ENCODE results near the gene WFDC5.
A peak's percentile ranks its signal among the peaks of the same experiment; 100 is the strongest.
"Not testable (repeated sequence)": the region's sequence is repeated elsewhere in the genome, so short reads cannot be mapped to it uniquely, and the experiment has no call there.

WFDC5 gene, protein sequence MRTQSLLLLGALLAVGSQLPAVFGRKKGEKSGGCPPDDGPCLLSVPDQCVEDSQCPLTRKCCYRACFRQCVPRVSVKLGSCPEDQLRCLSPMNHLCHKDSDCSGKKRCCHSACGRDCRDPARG

DNA sequence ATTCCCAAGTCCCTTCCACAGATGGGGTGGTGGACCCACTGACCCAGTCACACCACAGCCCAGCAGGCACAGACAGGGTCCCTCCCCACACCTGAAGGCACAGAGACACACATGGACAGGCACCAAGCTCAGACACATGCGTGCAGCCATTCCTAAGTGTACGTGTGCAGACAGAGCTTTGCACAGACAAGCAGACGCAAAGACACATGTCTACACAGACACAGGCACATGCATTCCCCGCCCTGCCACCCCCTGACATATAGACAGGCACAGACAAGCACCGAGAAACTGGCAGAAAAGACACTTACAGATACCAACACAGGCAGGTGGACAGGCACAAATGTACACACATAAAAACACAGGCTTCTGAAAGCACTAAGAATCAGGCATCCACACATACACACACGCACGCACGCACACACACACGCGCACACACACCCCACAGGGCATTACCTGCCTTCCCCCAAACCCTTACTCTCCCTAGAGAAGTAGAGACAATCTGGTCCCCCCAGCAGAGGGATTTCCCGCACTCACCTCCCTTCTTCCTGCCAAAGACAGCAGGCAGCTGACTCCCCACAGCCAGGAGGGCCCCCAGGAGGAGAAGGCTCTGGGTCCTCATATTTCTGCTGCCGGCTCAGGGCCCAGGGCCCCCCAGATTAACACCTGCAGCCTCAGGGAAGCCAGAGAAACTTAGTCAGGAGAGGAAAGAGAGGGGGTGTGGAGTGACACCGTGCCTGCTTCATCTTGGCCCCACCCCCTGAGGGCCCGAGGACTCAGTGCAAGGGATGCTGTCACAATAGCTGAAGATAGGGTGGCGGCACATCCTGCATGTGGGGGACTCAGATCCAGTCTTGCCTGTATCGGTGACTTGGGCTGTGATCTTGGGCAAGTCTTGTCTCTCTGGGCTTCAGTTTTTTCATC lies at the start of gene WFDC5:
Gene WFDC5 (minus strand): TSS at position 710 of the 921 bp plus-strand sequence. CDS start 91 bp downstream, at position 619.
- no peak for DNase-seq

- DNase-seq = no peak
Measured at GRCh38 chr20:45163083-45163803, 48.3 kb upstream of the WFDC5 start.

GRCh38 chr20:45157962-45158361 lies 43.0 kb upstream of the WFDC5 start:
- DNase-seq = no peak

GRCh38 chr20:45156713-45157112 lies 41.7 kb upstream of the WFDC5 start:
- no peak for DNase-seq

DNA sequence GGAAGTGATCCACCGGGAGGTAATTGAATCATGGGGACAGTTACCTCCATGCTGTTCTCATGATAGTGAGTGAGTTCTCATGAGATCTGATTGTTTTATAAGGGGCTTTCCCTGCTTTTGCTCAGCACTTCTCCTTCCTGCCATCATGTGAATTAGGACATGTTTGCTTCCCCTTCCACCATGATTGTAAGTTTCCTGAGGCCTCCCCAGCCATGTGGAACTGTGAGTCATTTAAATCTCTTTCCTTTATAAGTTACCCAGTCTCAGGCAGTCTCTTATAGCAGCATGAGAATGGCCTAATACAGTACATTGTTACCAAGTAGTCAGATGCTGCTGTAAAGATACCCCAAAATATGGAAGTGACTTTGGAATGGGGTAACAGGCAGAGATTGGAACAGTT lies 39.8 kb upstream of the WFDC5 start:
- not testable (repeated sequence) for DNase-seq

- DNase-seq = no peak
Measured at GRCh38 chr20:45154183-45154582, 39.2 kb upstream of the WFDC5 start.

DNA sequence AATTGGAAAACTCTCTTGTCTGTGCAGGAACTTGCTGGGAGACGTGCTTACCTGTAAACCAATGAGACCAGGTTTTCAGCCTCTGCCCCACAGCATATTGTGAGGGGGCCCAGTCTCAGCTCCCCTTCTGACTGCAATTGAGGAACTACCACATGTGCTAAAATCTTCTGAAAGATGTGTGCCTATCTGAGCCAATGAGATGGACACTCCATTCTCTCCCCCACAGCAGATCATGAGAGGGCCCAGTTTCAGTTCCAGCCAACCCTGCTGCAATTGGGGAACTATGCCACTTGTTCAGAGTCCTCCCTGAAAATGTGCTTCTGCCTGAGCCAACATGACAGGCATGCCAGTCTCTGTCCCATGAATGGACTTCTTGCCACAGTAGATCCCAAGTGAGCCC lies 38.8 kb upstream of the WFDC5 start:
- no peak for DNase-seq

DNA sequence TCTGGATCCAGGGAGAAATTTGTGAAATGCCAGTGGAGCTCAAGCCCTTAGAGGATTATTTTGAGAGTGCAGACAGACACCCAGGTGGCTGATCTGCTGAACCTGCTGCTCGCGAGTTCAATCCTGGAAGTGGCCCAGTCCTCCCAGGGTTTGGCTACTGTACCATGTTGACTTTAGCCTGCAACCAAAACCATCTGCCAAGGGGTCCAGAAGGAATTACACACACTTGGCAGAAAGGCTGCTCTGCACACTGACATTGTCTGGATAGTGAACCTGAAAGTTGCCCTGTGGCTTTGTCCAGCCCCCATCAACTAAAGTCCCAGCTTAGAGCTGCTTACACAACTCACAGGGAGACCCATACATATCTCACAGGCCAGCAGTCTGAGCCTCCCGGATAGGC lies 38.2 kb upstream of the WFDC5 start:
- no peak for DNase-seq

DNA sequence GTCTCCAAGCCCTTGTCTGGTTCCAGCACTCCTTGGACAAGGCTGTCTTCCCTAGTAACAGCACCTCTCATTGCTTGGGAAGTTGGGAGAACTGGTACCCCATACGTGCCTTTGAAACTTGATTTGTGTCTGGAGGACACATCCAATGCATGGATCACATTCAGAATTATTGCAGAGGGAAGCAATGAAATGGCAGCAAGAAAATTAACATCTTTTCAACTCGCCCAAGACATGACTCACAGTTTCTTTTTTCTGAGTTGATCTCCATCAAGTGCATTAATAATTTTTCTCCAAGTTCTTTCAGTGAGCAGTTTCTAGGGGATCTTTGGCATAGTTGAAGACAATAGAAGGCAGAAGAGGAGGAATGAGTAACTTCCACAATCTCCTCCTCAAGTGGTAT lies 37.4 kb upstream of the WFDC5 start:
- no peak for DNase-seq

DNA sequence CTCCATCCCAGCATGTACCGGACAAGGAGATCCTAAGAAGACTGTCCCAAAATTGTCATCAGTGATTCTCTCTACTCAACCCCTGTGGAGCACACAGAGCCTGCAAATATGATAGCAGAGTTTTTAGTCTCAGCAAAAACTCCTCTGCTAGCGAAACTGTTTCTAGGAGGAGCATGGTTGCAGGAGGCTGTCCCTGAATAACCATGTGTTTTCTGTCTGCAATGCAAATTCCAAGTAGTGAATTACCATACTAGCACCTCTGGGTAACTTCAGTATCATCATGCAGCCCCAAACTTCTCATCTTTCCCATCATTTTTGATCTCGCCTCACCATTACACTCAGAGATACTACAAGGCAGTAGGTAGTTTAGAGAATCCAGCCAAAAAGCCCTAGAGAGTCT lies 34.1 kb upstream of the WFDC5 start:
- no peak for DNase-seq

DNA sequence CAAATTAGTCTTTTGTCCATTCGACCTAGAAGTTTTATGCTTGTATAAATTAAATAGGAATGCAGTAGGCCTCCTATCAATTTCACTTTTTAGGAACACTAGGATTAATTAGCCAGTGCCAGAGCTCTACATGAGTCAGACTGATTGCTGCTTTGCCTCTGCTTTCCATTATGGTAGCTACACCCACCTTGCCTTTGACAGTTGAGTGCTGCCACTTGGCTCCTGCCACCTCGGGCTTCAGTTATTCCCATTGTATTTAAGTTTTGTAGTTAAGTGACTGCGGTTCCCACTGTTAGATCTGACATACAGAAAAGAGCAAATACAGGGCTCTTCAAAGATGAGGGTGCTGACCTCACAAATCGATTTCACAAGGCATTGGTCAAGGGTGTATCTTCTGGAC lies 25.9 kb upstream of the WFDC5 start:
- no peak for DNase-seq

- not testable (repeated sequence) for DNase-seq
Measured at GRCh38 chr20:45139733-45140375, 24.9 kb upstream of the WFDC5 start.

- DNase-seq = peak; percentile 19
Measured at GRCh38 chr20:45138561-45139300, 23.8 kb upstream of the WFDC5 start.

GRCh38 chr20:45136911-45137310 lies 21.9 kb upstream of the WFDC5 start:
- no peak for DNase-seq

GRCh38 chr20:45128099-45128498 lies 13.1 kb upstream of the WFDC5 start:
- DNase-seq = no peak

- no peak for DNase-seq
Measured at GRCh38 chr20:45124365-45124764, 9.4 kb upstream of the WFDC5 start, which contains the start of gene WFDC12. Gene WFDC12 (minus strand): TSS chr20:45124465. CDS start chr20:45124447, 18 bp downstream.

- DNase-seq = no peak
Measured at GRCh38 chr20:45121388-45121787, 6.4 kb upstream of the WFDC5 start.

DNA sequence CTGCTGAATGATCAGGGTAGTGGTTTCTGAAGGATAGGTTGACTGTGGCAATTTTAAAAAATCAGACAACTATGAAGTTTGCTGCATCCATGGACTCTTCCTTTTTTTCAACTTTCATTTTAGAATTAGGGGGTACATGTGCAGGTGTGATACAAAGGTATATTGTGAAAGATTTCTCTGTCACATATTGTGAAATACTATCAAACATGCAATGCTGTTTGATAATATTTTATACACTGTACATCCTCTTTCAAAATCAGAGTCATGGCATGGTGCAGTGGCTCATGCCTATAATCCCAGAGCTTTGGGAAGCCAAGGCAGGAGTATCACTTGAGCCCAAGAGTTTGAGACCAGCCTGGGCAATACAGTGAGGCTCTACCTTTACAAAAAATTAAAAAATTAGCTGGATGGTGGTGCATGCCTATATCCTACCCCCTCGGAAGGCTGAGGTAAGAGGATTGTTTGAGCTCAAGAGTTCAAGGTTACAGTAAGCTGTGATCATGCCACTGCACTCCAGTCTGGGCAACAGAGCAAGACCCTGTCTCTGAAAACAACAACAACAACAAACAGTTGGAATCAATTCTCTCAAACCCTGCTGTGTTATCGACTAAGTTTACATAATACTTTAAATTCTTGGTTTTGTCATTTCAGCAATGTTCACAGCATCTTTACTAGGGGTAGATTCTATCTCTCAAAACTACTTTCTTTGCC lies 4.7 kb upstream of the WFDC5 start:
- DNase-seq = no peak

DNA sequence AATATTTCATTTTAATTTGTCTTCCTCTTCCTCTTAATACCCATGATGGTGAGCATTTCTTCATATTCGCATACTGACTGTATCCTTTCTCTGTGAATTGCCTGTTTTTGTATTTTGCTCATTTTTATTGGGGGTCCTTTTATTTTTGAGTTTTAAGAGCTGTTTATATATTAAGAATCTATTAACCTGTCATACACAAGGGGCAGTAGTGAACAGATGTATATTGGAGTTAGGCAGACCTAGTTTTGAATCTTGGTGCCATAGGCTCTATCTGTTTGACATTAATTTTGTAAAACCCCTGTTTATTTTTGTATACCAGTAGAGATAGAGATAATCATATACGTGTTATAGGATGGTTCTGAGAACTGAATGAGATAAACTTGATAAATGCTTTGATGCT lies 3.1 kb upstream of the WFDC5 start:
- DNase-seq = no peak

DNA sequence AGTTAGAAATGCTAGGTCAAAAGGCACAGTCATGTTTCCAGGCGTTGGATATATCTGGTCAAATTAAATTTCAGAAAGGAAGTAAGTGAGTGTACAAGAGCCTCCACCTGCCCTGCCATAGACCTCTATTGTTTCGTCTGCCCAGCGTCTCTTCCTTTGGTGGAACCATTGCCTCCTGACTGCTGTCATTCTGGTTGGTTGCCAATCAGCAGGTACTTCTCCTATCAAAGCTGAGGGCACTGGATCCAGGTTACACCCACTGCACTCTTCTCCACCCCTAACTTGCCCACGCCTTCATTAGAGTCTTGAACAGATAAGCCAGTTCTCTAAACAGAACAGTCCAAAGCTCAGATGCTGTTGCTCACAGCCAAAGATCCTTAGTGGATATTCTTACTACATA lies 2.6 kb upstream of the WFDC5 start:
- DNase-seq = peak; percentile 7

GRCh38 chr20:45115829-45116228 lies 855 bp upstream of the WFDC5 start:
- DNase-seq = no peak

GRCh38 chr20:45115386-45115774 lies 406 bp upstream of the WFDC5 start:
- no peak for DNase-seq

Data from NCI-H2029 treated with DMSO at 0.1 percent for 48 hours (cell line).